ENCODE results near the gene ZNF319. TPM values are rescaled to one million over a fixed set of nuclear protein-coding genes. Genes with fewer than 3 reads are reported as not detected.

The ZNF319 gene
- total and polyA plus RNA-seq, 8 donors, result 1.4 to 11.0 (median 2.7) TPM; not detected in 1

GRCh38 chr16:58044266-58045019 lies 44.0 kb upstream of the ZNF319 start:
- intact Hi-C loops (cut with DNase I; ENCODE audit: low total_unique reads), result no loop called here
- no peak for DNase-seq
- Histone ChIP-seq H3K36me3 (peaks cover 35 to 65% (median 63%) of the 10 kb centered on the region in 4 donors), H3K27ac (no peak overlapping the region), H3K4me3 (no peak overlapping the region), H3K4me1 (peaks cover 0 to 29% (median 14%) of the 10 kb centered on the region in 4 donors), H3K9me3 (no peaks in the 10 kb centered on the region), H3K27me3 (no peaks in the 10 kb centered on the region)
- WGBS, 5 donors, result 79 to 85% (median 83%) methylated on average over 9 of the region's 9 CpGs
- TF ChIP-seq POLR2AphosphoS5 (IDR thresholded peaks at IDR 0.05), result no peak

GRCh38 chr16:58043571-58044155 lies 43.2 kb upstream of the ZNF319 start:
- intact Hi-C loops (cut with DNase I; ENCODE audit: low total_unique reads), result no loop called here
- H3K27ac ChIP-seq, result no peak overlapping the region
- TF ChIP-seq POLR2AphosphoS5 (IDR thresholded peaks at IDR 0.05) (no peak), CTCF (IDR thresholded peaks at IDR 0.05) (no peak), EP300 (IDR thresholded peaks at IDR 0.05) (no peak), POLR2A (IDR thresholded peaks at IDR 0.05) (no peak)
- peaks cover 0 to 29% (median 14%) of the 10 kb centered on the region in 4 donors for H3K4me1 ChIP-seq
- H3K36me3 ChIP-seq, result peaks cover 38 to 73% (median 71%) of the 10 kb centered on the region in 4 donors
- H3K4me3 ChIP-seq, result no peak overlapping the region
- 80 to 93% (median 87%) methylated on average over 1 to 7 of the region's 7 CpGs for WGBS, 5 donors
- no peaks in the 10 kb centered on the region for H3K9me3 ChIP-seq
- no peaks in the 10 kb centered on the region for H3K27me3 ChIP-seq
- peak in 1 of 2 donors; percentile 4 for DNase-seq

- TF ChIP-seq EP300 (IDR thresholded peaks at IDR 0.05) (no peak), POLR2A (IDR thresholded peaks at IDR 0.05) (no peak), POLR2AphosphoS5 (IDR thresholded peaks at IDR 0.05) (no peak), CTCF (IDR thresholded peaks at IDR 0.05) (no peak)
- Histone ChIP-seq H3K27ac (no peak overlapping the region), H3K4me3 (no peak overlapping the region), H3K4me1 (peaks cover 0 to 29% (median 14%) of the 10 kb centered on the region in 4 donors), H3K9me3 (no peaks in the 10 kb centered on the region), H3K36me3 (peaks cover 43 to 79% (median 77%) of the 10 kb centered on the region in 4 donors), H3K27me3 (no peaks in the 10 kb centered on the region)
- 88 to 96% (median 92%) methylated on average over 13 to 16 of the region's 16 CpGs for WGBS, 5 donors
- intact Hi-C loops (cut with DNase I; ENCODE audit: low total_unique reads), result no loop called here
- DNase-seq, result peak in 1 of 2 donors; percentile 1
These were observed 42.5 kb upstream of the ZNF319 start for GRCh38 chr16:58042886-58043515.

- no peaks in the 10 kb centered on the region for H3K27me3 ChIP-seq
- intact Hi-C loops (cut with DNase I; ENCODE audit: low total_unique reads), result no loop called here
- TF ChIP-seq EP300 (IDR thresholded peaks at IDR 0.05), result no peak
- TF ChIP-seq CTCF (IDR thresholded peaks at IDR 0.05), result no peak
- no peak for DNase-seq
- H3K4me1 ChIP-seq, result peaks cover 0 to 23% (median 12%) of the 10 kb centered on the region in 4 donors
- no peaks in the 10 kb centered on the region for H3K9me3 ChIP-seq
- WGBS, 5 donors, result 89 to 94% (median 91%) methylated on average over 18 to 22 of the region's 22 CpGs
- no peak overlapping the region for H3K4me3 ChIP-seq
- no peak overlapping the region for H3K27ac ChIP-seq
- H3K36me3 ChIP-seq, result peaks cover 43 to 87% (median 85%) of the 10 kb centered on the region in 4 donors
These were observed 41.8 kb upstream of the ZNF319 start for GRCh38 chr16:58042001-58042885.

Measured in stomach (tissue), 9 donors.